Erythroblast (primary cell): ENCODE data around the gene TRIM14.

Source experiments
- GATA1 ChIP-seq: IDR thresholded peaks from 2 replicates; pipeline ENCODE4 v1.6.1; 2011; ENCODE audit warnings: low read depth, mild to moderate bottlenecking, control low read depth, low read length, moderate library complexity
- POLR2A ChIP-seq: IDR thresholded peaks from 2 replicates; pipeline ENCODE4 v1.6.1; 2011; ENCODE audit warnings: mild to moderate bottlenecking, low read length

GRCh38 chr9:98067184-98067583 lies 51.8 kb downstream of the TRIM14 start:
- TF ChIP-seq POLR2A (no peak), GATA1 (no peak)
